Right cardiac atrium (tissue), 5 donors: Measurements from ENCODE around the gene TIMMDC1. TPM values are rescaled to one million over a fixed set of nuclear protein-coding genes. Genes with fewer than 3 reads are reported as not detected.

Experiments used
- ATAC-seq, 2 donors: fragments of 200-7000 bp; cut with Tn5 transposase; one replicate each; pipeline versions ENCODE4 v1.8.0 to v1.9.1; 2020; ENCODE audit warnings: moderate library complexity in 2 of 2, mild to moderate bottlenecking in 1 of 2
- DNase-seq, 3 donors: peaks; one replicate each; pipeline ENCODE4 v3.0.0-alpha.2; 2020
- H3K27ac ChIP-seq: one replicate; pipeline ENCODE4 v1.5.1; 2013; ENCODE audit warnings: mild to moderate bottlenecking, low read length, control low read depth, moderate library complexity
- H3K27me3 ChIP-seq: one replicate; pipeline ENCODE4 v1.6.1; 2013; ENCODE audit not compliant: control insufficient read depth, insufficient read depth
- H3K4me1 ChIP-seq: one replicate; pipeline ENCODE4 v1.6.1; 2013; ENCODE audit warnings: low read length; ENCODE audit not compliant: control insufficient read depth, insufficient read depth
- H3K4me3 ChIP-seq: one replicate; pipeline ENCODE4 v1.5.1; 2013; ENCODE audit warnings: low read length, control low read depth
- H3K9me3 ChIP-seq: one replicate; pipeline ENCODE4 v1.6.1; 2013; ENCODE audit warnings: low read length; ENCODE audit not compliant: control insufficient read depth
- WGBS: extraction: QIAGEN DNeasy Blood & Tissue Kit; methylation state at CpG from one replicate; pipeline ENCODE4 v1.1.7; 2013; 5-methylcytosine and 5-hydroxymethylcytosine counted together
- intact Hi-C, 4 donors: fragments of 100-400 bp; cut with DNase I; formaldehyde crosslinking; loops; one replicate each; pipeline versions ENCODE4 v1.11.0 to v1.14.0; 2022 to 2023
- polyA plus RNA-seq: library from polyadenylated mRNA; stranded (reverse); fragments of 200-250 nt; gene quantifications from one replicate; pipeline ENCODE4 v1.2.3, GENCODE V29; 2013
- total RNA-seq, 4 donors: library from RNA; stranded (reverse); fragmentation: NEBNext Ultra II Directional; extraction: Animal tissue kit (Norgen Biotek cat#: 25700); gene quantifications; one replicate each; pipeline ENCODE4 v1.2.1, GENCODE V29; 2021
- donor health status: healthy with polysubstance abuse.
- donor health status: DM: no; HTN: yes; CAD: no.
- donor health status: DM: no; HTN: no; CAD: no.
- donor health status: DM: no; HTN: yes; CAD: no; lungs with severe emphysema.
- donor health status: DM: yes; HTN: yes; CAD: no.

The TIMMDC1 gene
- total and polyA plus RNA-seq, 5 donors = 146 to 254 (median 231) TPM

GRCh38 chr3:119483101-119483500 lies 15.2 kb upstream of the TIMMDC1 start:
- intact Hi-C loops = no loop called here
- no peak overlapping the region for H3K27ac ChIP-seq
- no peaks in the 10 kb centered on the region for H3K4me1 ChIP-seq
- WGBS = 88% methylated on average over 1 of the region's 1 CpG
- ATAC-seq (no peak), DNase-seq (no peak)
- H3K9me3 ChIP-seq = no peaks in the 10 kb centered on the region
- H3K4me3 ChIP-seq = no peak overlapping the region
- H3K27me3 ChIP-seq = no peaks in the 10 kb centered on the region

DNA sequence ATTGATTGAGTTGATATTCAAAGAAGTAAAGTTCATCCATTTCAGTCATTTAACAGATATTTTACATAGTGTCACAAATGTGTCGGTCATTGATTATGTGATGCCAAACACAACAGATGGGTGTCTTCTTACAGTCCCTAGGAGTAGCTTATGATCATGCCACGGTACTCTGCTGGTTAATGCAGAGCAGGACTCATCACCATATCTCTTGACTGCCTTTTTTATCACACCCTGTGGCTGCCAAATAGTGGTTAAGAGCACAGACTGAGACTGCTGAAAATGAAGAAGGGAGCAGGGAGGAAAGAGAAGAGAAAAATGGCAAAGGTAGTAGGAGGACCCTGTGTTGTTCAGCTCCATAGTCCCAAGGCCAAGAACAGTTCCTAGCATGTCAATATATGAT lies 12.8 kb upstream of the TIMMDC1 start:
- ATAC-seq = peak; percentile 66 to 84

GRCh38 chr3:119490153-119490552 lies 8.2 kb upstream of the TIMMDC1 start:
- no peak for DNase-seq
- Histone ChIP-seq H3K27me3 (no peaks in the 10 kb centered on the region), H3K9me3 (no peaks in the 10 kb centered on the region), H3K27ac (no peak overlapping the region), H3K4me3 (no peak overlapping the region), H3K4me1 (no peaks in the 10 kb centered on the region)
- intact Hi-C loops = no loop called here
- WGBS = 94% methylated on average over 2 of the region's 2 CpGs
- ATAC-seq = no peak

More for the DNA sequence above, 12.8 kb upstream of the TIMMDC1 start:
- 81% methylated on average over 2 of the region's 2 CpGs for WGBS
- Histone ChIP-seq H3K9me3 (no peaks in the 10 kb centered on the region), H3K4me1 (no peaks in the 10 kb centered on the region), H3K27ac (no peak overlapping the region), H3K4me3 (no peak overlapping the region), H3K27me3 (no peaks in the 10 kb centered on the region)
- DNase-seq = no peak
- intact Hi-C loops = no loop called here

DNA sequence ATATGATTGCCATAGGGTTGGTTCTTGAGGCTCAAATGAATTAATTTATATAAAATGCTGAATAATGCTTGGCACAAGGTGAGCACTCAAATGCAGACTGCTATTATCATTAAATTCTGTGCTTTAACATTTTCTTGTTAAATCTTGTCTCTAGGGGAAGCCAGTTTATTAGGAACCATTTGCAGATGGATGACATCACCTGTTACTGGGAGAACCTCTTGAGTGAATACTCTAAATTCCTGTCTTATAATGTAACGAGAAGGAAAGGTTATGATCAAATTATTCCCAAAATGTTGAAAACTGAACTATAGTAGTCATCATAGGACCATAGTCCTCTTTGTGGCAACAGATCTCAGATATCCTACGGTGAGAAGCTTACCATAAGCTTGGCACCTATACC lies 6.2 kb upstream of the TIMMDC1 start:
- Histone ChIP-seq H3K4me3 (no peak overlapping the region), H3K9me3 (no peaks in the 10 kb centered on the region), H3K27me3 (no peaks in the 10 kb centered on the region), H3K4me1 (no peaks in the 10 kb centered on the region), H3K27ac (no peak overlapping the region)
- 94% methylated on average over 2 of the region's 2 CpGs for WGBS
- DNase-seq (no peak), ATAC-seq (no peak)
- intact Hi-C loops = no loop called here

DNA sequence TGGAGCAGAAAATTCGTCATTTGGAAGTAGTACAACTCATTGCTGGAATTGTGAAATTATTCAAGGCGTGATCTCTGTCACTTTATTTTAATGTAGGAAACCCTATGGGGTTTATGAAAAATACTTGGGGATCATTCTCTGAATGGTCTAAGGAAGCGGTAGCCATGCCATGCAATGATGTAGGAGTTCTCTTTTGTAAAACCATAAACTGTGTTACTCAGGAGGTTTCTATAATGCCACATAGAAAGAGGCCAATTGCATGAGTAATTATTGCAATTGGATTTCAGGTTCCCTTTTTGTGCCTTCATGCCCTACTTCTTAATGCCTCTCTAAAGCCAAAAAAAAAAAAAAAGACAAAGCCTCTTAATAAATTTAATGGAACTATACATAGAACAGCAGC lies 5.5 kb upstream of the TIMMDC1 start:
- 92% methylated on average over 3 of the region's 3 CpGs for WGBS
- Histone ChIP-seq H3K4me3 (no peak overlapping the region), H3K9me3 (no peaks in the 10 kb centered on the region), H3K4me1 (no peaks in the 10 kb centered on the region), H3K27ac (no peak overlapping the region), H3K27me3 (no peaks in the 10 kb centered on the region)
- intact Hi-C loops = no loop called here
- no peak for DNase-seq
- ATAC-seq = no peak

- 83% methylated on average over 2 of the region's 2 CpGs for WGBS
- intact Hi-C loops = no loop called here
- ATAC-seq (no peak), DNase-seq (no peak)
- no peaks in the 10 kb centered on the region for H3K27me3 ChIP-seq
- H3K9me3 ChIP-seq = no peaks in the 10 kb centered on the region
- peaks cover 3% of the 10 kb centered on the region for H3K4me1 ChIP-seq
- H3K27ac ChIP-seq = no peak overlapping the region
- H3K4me3 ChIP-seq = no peak overlapping the region
These were observed 3.8 kb upstream of the TIMMDC1 start for GRCh38 chr3:119494597-119494996.

- 10% methylated on average over 8 of the region's 8 CpGs for WGBS
- H3K4me1 ChIP-seq = peaks cover 3% of the 10 kb centered on the region
- H3K9me3 ChIP-seq = no peaks in the 10 kb centered on the region
- ATAC-seq = peak; percentile 2 to 7
- peak in 1 of 3 donors; percentile 54 for DNase-seq
- peak overlapping the region; percentile 47 for H3K27ac ChIP-seq
- intact Hi-C loops = no loop called here
- no peaks in the 10 kb centered on the region for H3K27me3 ChIP-seq
- H3K4me3 ChIP-seq = peak overlapping the region; percentile 87
These were observed 544 bp upstream of the TIMMDC1 start for GRCh38 chr3:119497820-119498185.

- ATAC-seq = no peak
- intact Hi-C loops = no loop called here
- Histone ChIP-seq H3K4me3 (peak overlapping the region; percentile 87), H3K4me1 (peaks cover 3% of the 10 kb centered on the region), H3K9me3 (no peaks in the 10 kb centered on the region), H3K27ac (no peak overlapping the region), H3K27me3 (no peaks in the 10 kb centered on the region)
- DNase-seq = no peak
- 73% methylated on average over 4 of the region's 4 CpGs for WGBS
These were observed 1.9 kb downstream of the TIMMDC1 start for GRCh38 chr3:119500265-119500664.

DNA sequence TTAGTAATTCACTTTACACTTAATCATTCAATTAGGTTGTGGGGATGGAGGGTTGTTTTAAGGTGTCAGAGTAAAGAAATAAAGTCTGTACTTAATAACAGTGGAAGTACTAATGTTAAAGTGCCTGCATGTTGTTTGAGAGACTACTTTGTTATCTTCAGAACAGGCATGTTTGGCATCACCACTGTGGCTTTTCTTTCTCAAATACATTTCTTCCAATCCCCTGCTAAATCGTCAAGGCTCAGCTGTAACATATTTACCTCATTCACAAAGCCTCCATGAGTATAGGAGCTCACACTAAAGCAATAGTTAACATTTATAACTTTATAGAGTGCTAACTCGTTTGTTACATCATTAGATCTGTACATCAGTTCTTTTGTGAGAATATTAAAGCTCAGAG lies 2.6 kb downstream of the TIMMDC1 start:
- Histone ChIP-seq H3K27me3 (no peaks in the 10 kb centered on the region), H3K27ac (no peak overlapping the region), H3K4me1 (peaks cover 3% of the 10 kb centered on the region), H3K9me3 (no peaks in the 10 kb centered on the region), H3K4me3 (peak overlapping the region; percentile 87)
- intact Hi-C loops = no loop called here
- 43% methylated on average over 2 of the region's 2 CpGs for WGBS
- DNase-seq = no peak
- ATAC-seq = no peak

DNA sequence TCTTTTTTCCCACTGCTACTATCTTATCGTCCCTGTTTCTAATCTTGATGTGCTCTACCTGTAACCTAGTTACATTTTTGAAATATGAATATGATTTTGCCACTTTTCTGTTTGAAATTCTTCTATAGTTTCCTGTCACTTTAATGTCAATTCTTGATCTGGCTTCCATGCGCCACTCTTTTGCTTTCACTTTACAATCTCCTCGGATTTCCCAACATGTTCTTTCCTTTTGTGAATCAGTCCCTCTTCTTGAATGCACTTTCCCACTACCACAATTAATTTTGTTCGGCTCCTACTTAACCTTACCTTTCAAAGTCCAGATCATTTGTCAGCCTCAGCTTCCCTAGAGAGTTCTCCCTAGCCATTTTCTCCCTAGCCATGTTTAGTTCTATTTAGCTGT lies 8.3 kb downstream of the TIMMDC1 start:
- intact Hi-C loops = no loop called here
- 79% methylated on average over 4 of the region's 4 CpGs for WGBS
- H3K27me3 ChIP-seq = no peaks in the 10 kb centered on the region
- ATAC-seq = no peak
- no peak overlapping the region for H3K27ac ChIP-seq
- no peak overlapping the region for H3K4me3 ChIP-seq
- H3K4me1 ChIP-seq = peaks cover 3% of the 10 kb centered on the region
- no peak for DNase-seq
- H3K9me3 ChIP-seq = no peaks in the 10 kb centered on the region

DNA sequence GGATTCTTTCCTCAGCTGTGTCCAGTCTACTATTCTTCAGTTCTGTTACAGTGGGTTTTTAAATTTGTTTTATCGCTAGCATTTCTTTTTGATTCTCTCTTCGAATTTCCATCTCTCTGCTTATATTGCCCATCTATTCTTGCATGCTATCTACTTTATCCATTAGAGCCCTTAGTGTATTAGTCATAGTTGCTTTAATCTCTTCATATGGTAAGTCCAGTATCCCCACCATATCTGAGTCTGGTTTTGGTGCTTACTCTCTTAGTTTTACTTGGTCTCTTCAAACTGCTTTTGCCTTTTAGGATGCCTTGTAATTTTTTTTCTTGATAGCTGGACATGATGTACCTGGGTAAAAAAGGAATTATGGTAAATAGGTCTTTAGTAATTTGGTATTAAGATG lies 9.1 kb downstream of the TIMMDC1 start:
- Histone ChIP-seq H3K9me3 (no peaks in the 10 kb centered on the region), H3K4me3 (no peak overlapping the region), H3K27ac (no peak overlapping the region), H3K27me3 (no peaks in the 10 kb centered on the region), H3K4me1 (peaks cover 3% of the 10 kb centered on the region)
- ATAC-seq = no peak
- intact Hi-C loops = no loop called here
- no peak for DNase-seq
- 95% methylated on average over 2 of the region's 2 CpGs for WGBS

GRCh38 chr3:119508172-119508845 lies 10.0 kb downstream of the TIMMDC1 start:
- no peak overlapping the region for H3K27ac ChIP-seq
- intact Hi-C loops = no loop called here

More at GRCh38 chr3:119508172-119508845, 10.0 kb downstream of the TIMMDC1 start:
- H3K9me3 ChIP-seq = no peaks in the 10 kb centered on the region
- no peak for ATAC-seq
- H3K27me3 ChIP-seq = no peaks in the 10 kb centered on the region
- 68% methylated on average over 1 of the region's 1 CpG for WGBS
- peaks cover 3% of the 10 kb centered on the region for H3K4me1 ChIP-seq
- no peak for DNase-seq
- no peak overlapping the region for H3K4me3 ChIP-seq
